ENCODE measurements around the gene RCOR3. TPM values are rescaled to one million over a fixed set of nuclear protein-coding genes. Genes with fewer than 3 reads are reported as not detected.
"Not testable (repeated sequence)": the region's sequence is repeated elsewhere in the genome, so short reads cannot be mapped to it uniquely, and the experiment has no call there.

The RCOR3 gene
- total and polyA plus RNA-seq, 10 of the 15 experiments (the other 5 are each of a cell fraction or from before 2014, with no cell fraction given) = 8.0 to 55.0 (median 25.1) TPM

DNA sequence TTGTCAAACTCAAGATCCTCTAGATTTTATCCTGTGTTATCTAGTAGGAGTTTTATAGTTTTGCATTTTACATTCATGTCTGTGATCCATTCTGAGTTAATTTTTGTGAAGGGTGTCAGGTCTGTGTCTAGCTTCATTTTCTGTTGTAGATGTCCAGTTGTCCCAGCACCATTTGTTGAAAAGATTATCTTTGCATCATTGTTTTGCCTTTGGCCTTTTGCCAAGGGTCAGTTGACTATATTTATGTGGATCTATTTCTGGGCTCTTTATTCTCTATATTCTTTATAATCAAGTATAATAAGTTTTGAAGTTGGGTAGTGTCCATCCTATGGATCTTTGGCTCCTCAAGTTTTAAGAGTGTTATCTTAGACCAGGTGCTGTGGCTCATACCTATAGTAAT, 89.4 kb downstream of the RCOR3 start (continued):
- TF ChIP-seq IKZF2 (IDR thresholded peaks at IDR 0.05) = no peak

GRCh38 chr1:211349741-211350140, 90.6 kb downstream of the RCOR3 start:
- POLR2A ChIA-PET = no interaction called here
- RAD21 ChIA-PET (ENCODE audit: unreplicated experiment) = interaction anchor here (1.1 kb wide), 1 partner anchor 26 kb away, joined by 3 read pairs; no protein-coding TSS in a partner anchor
- no peak for DNase-seq (ENCODE audit: low read depth, low spot score)
- H3K27ac ChIP-seq (ENCODE audit: control insufficient read depth, insufficient read depth) = no peak overlapping the region
- H3K27me3 ChIP-seq (replicated peaks in 1 of 2; ENCODE audit: control insufficient read depth in 2 of 2, insufficient read depth in 2 of 2, low read length in 1 of 2) = no peaks in the 10 kb centered on the region
- H3K9ac ChIP-seq (ENCODE audit: control insufficient read depth, insufficient read depth, low read length) = no peak overlapping the region
- H3K4me1 ChIP-seq (ENCODE audit: control insufficient read depth, insufficient read depth, low read length) = peaks cover 4% of the 10 kb centered on the region
- no peak overlapping the region for H3K4me2 ChIP-seq (ENCODE audit: control insufficient read depth, insufficient read depth)
- CTCF ChIA-PET = interaction anchor here (0.5 to 3.5 kb wide), 4 partner anchors 17 to 289 kb away, joined by 3 to 30 read pairs (median 12); partner anchors contain the start of gene TRAF5
- H3K36me3 ChIP-seq (ENCODE audit: control insufficient read depth in 2 of 2, insufficient read depth in 2 of 2, low read length in 1 of 2) = peaks cover 6 to 8% of the 10 kb centered on the region in 2 experiments; a peak in 3 of 4 replicates
- no peak for FAIRE-seq
- peaks cover 8% of the 10 kb centered on the region; the same call in 2 of the 3 replicates for H3K9me3 ChIP-seq (replicated peaks; ENCODE audit: control insufficient read depth, insufficient read depth, low read length)
- ATAC-seq = no peak
- no TSS peak for BruUV-seq (replicated peaks)
- SMC1A ChIA-PET (ENCODE audit: uncharacterized antibody, unreplicated experiment) = interaction anchor here (1.2 kb wide), 1 partner anchor 14 kb away, joined by 4 read pairs; no protein-coding TSS in a partner anchor
- H3K4me3 ChIP-seq = no peak overlapping the region
- in situ Hi-C loops (cut with MboI) = no loop called here
- TF ChIP-seq KAT2A (conservative IDR thresholded peaks at IDR 0.05; ENCODE audit: control insufficient read depth, low read depth, low read length) (no peak), STAT3 (IDR thresholded peaks at IDR 0.05; ENCODE audit: low read depth, low read length) (no peak), IKZF1 (conservative IDR thresholded peaks at IDR 0.05) (no peak), BRCA1 (IDR thresholded peaks at IDR 0.05; ENCODE audit: low read depth, low read length) (no peak), YY1 (IDR thresholded peaks at IDR 0.05; ENCODE audit: low read depth, low read length) (no peak), HCFC1 (IDR thresholded peaks at IDR 0.05; ENCODE audit: low read length) (no peak), NFYB (IDR thresholded peaks at IDR 0.05; ENCODE audit: insufficient read depth, low read depth, low read length) (no peak), RAD51 (IDR thresholded peaks at IDR 0.05) (no peak)
- H2AFZ ChIP-seq (ENCODE audit: control insufficient read depth, low read depth, low read length) = no peak overlapping the region
- H4K20me1 ChIP-seq (ENCODE audit: control insufficient read depth, insufficient read depth) = peaks cover 2% of the 10 kb centered on the region; the same call in 1 of the 2 replicates
- H3K79me2 ChIP-seq (ENCODE audit: control insufficient read depth, insufficient read depth, low read length) = peaks cover 8% of the 10 kb centered on the region
- 95% methylated on average over 2 of the region's 2 CpGs for WGBS (ENCODE audit: insufficient coverage, insufficient replicate concordance, low lambda C conversion rate, missing lambda C conversion rate)
- intact Hi-C loops (cut with micrococcal nuclease; ENCODE audit: unreplicated experiment) = no loop called here

GRCh38 chr1:211352055-211352454, 92.9 kb downstream of the RCOR3 start:
- not testable (repeated sequence) for FAIRE-seq; H3K27ac ChIP-seq (ENCODE audit: control insufficient read depth, insufficient read depth)

More at GRCh38 chr1:211352055-211352454, 92.9 kb downstream of the RCOR3 start:
- H3K9me3 ChIP-seq (replicated peaks; ENCODE audit: control insufficient read depth, insufficient read depth, low read length); intact Hi-C loops (cut with micrococcal nuclease; ENCODE audit: unreplicated experiment); DNase-seq (ENCODE audit: low read depth, low spot score); BruUV-seq (replicated peaks); in situ Hi-C loops (cut with MboI); ATAC-seq; H4K20me1 ChIP-seq (ENCODE audit: control insufficient read depth, insufficient read depth); POLR2A ChIA-PET; H3K27me3 ChIP-seq (replicated peaks in 1 of 2; ENCODE audit: control insufficient read depth in 2 of 2, insufficient read depth in 2 of 2, low read length in 1 of 2); H3K4me2 ChIP-seq (ENCODE audit: control insufficient read depth, insufficient read depth); H3K4me1 ChIP-seq (ENCODE audit: control insufficient read depth, insufficient read depth, low read length); H3K79me2 ChIP-seq (ENCODE audit: control insufficient read depth, insufficient read depth, low read length); H3K9ac ChIP-seq (ENCODE audit: control insufficient read depth, insufficient read depth, low read length); H2AFZ ChIP-seq (ENCODE audit: control insufficient read depth, low read depth, low read length); H3K4me3 ChIP-seq: not testable (repeated sequence)
- WGBS (ENCODE audit: insufficient coverage, insufficient replicate concordance, low lambda C conversion rate, missing lambda C conversion rate) = 86% methylated on average over 3 of the region's 3 CpGs
- ChIA-PET RAD21 (ENCODE audit: unreplicated experiment) (interaction anchor here (0.7 to 1.4 kb wide), 3 partner anchors 22 to 29 kb away, joined by 3 to 7 read pairs (median 4); partner anchors contain the start of gene TRAF5), SMC1A (ENCODE audit: uncharacterized antibody, unreplicated experiment) (interaction anchor here (0.8 to 1.9 kb wide), 3 partner anchors 24 to 228 kb away, joined by 3 to 12 read pairs (median 8); partner anchors contain the start of gene TRAF5), CTCF (interaction anchor here (1.2 to 3.5 kb wide), 5 partner anchors 12 to 29 kb away, joined by 3 to 30 read pairs (median 8); partner anchors contain the start of gene TRAF5)
- H3K36me3 ChIP-seq (ENCODE audit: control insufficient read depth in 2 of 2, insufficient read depth in 2 of 2, low read length in 1 of 2) = peaks cover 15 to 20% of the 10 kb centered on the region in 2 experiments

Data from GM12878 (cell line).